Ishikawa (cell line): Measurements from ENCODE around the gene SCRT2.

Source experiments
- CEBPB ChIP-seq: IDR thresholded peaks from 2 replicates; pipeline ENCODE4 v1.6.1; 2012
- RAD21 ChIP-seq: IDR thresholded peaks from 2 replicates; pipeline ENCODE4 v1.6.1; 2012; ENCODE audit warnings: low read depth
- TAF1 ChIP-seq: IDR thresholded peaks from 2 replicates; pipeline ENCODE4 v1.6.1; 2012; ENCODE audit warnings: low read depth, mild to moderate bottlenecking
- TEAD4 ChIP-seq: IDR thresholded peaks from 2 replicates; pipeline ENCODE4 v1.6.1; 2012
- YY1 ChIP-seq: IDR thresholded peaks from 2 replicates; pipeline ENCODE4 v1.6.1; 2012; ENCODE audit warnings: low read depth

DNA sequence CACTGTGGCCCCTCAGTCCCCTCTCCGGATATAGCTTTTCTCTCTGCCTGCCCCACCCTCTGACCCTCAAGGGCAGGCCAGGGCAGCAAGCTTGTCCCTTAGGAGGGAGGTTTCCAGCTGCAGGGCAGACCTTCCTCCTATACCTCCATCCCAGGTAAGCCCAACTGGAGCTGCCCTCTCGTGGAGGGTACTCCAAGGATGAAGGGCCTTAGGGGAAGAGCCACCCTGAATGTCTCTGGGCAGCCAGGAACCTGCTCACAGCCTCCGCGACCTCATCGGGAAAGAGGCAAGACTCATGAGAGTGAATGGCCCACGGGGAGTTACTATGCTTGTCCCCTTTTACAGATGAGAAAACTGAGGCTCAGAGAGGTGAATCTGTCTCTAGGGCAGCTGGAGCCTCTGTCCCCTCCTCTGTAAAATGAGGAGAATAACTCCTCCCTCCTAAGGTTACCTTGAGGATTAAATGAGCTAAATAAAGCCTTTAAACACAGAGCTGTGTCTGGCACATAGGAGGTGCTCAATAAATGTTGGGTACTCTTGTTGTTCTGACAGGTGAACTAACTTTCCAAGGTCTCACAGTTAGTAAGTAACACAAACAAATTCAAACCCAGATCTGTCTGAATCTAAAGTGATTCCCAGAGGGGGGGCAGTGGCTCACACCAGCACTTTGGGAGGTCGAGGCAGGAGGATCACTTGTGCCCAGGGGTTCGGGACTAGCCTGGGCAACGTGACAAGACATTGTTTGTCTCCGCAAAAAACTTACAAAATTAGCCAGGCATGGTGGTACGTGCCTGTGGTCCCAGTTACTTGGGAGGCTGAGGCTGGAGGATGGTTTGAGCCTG lies 34.7 kb downstream of the SCRT2 start:
- TF ChIP-seq RAD21 (no peak), YY1 (no peak), TAF1 (no peak), CEBPB (no peak), TEAD4 (no peak)
